HT1080 (cell line): ENCODE measurements around the gene SIRT3. TPM values are rescaled to one million over a fixed set of nuclear protein-coding genes. Genes with fewer than 3 reads are reported as not detected.
"Not testable (repeated sequence)": the region's sequence is repeated elsewhere in the genome, so short reads cannot be mapped to it uniquely, and the experiment has no call there.

Source experiments
- DNase-seq: peaks from one replicate; pipeline ENCODE4 v3.0.0-alpha.2; 2015; ENCODE audit warnings: low read depth
- total RNA-seq: library from RNA; depleted of rRNA; stranded (reverse); fragments of >200 nt; shearing (Covaris generic); gene quantifications from 2 replicates; pipeline ENCODE4 v1.2.3, GENCODE V29; 2014

SIRT3 gene
- total RNA-seq, 1 experiment from 2014 or later: 10.0 TPM

DNA sequence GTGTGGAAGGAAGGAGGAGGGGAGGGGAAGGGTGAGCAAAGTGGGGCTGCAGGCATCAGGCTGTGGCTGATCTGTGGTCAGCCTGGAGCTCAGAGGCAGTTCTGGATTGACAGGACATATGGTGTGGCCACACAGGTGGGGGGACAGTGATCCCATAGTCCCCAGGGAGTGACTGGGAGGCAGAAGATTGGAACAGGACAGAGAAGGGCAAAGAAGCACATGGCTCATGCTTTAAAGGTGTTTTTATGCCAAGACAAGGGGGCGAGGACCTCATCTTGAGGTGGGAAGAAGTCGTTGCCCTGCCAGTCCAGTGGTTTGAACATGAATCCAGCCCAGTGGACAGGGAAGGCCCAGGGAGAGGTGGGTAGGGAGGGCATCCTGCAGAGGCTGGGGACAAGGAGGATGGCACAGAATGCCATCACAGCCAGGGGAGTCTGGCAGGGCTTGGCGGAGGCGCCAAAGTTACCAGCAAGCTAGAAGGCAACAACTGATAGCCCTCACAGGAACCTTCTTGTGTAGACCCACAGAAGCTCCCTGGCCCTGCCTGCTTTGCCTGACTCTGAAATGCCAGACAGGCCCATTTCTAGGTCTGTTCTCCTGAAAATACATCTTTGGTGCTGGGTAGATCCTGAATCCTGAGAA, 32.1 kb downstream of the SIRT3 start:
- DNase-seq: no peak

DNA sequence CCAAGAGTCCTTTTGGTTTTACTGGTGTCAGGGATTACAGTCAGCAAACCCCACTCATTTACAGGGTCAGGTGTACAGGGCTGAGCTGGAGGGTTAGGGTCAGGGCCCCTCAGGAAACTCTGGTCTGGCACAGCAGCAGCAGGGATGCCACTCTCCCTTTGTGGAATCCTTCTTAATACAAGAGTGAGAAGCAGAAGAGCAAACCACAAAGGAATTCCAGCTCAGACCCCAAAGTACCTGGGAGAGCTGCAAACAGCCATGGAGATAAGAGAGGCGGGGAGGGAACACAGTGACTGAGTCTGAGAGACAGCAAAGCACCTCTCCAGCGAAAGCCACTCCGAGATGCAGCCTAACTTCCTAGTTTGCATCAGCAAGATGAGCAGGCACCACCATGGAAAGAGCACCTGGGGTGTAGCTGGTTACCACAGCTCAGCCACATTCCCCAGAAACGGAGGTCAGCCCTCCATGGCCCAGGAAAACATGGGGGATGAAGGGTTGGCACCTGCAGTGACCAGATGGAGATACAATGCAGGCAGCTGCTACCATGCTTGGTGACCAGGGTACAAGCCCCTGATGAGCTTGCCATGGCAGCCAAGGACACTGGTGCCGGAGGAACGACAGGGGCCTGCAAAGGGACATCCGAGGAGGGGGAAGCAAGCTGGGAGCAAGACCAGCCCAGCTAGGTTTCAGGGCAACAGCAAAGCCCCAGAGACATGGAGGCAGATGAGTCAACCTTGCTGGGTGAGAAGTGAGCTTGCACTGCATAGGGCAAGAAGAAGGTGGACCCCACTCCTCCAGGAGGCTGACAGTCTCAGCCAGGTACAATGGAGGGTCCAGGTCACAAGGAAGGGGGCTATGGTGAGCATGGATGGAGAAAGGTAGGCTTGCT, 32.8 kb downstream of the SIRT3 start:
- DNase-seq: no peak

- DNase-seq: no peak
Observed at GRCh38 chr11:202490-202889, 33.7 kb downstream of the SIRT3 start.

DNA sequence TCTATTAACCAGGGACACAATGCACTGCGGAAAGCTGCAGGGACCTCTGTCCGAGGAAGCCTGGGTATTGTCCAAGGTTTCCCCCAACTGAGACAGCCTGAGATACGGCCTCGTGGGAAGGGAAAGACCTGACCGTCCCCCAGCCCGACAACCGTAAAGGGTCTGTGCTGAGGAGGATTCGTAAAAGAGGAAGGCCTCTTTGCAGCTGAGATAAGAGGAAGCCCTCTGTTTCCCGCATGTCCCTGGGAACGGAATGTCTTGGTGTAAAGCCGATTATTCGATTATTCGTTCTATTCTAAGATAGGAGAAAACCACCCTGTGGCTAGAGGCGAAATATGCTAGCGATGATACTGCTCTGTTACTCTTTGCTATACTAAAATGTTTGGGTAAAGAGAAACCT, 34.2 kb downstream of the SIRT3 start:
- DNase-seq: no peak

DNA sequence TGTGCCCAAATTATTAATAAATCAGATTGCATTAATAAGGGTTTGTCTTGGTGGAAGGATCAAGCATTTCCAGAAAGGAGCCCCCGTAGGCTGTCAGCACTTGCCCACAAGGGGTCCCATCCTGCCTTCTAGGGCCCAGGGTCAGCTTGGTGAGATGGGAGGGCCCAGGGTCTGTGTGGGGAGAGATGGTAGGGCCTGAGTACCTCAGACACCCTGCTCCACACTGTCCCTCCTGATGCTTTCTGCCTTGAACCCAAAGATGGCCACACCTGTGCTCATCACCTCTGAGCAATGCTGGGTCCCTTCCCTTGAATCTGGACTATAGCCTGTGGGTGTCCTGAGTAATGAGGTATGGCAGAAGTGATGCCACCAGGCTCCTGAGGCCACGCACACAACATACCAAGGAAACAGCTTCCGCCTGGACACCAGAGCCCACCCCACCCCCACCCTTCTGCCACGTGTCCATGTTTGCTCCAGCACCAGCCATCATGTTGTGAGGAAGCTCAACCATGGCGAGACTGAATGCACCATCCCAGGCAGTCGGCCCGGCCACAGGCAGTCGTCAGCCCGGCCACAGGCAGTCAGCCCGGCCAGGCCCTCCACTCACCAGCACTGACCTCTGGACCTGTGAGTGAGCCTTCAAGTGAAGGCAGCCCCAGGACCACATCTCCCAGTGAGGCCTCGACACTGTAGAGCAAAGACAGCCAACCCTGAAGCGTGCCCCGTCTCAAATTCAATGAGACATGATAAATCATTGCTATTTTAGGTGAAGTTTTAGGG, 35.7 kb downstream of the SIRT3 start:
- DNase-seq: no peak

- no peak for DNase-seq
Observed at GRCh38 chr11:199782-200181, 36.4 kb downstream of the SIRT3 start.

- no peak for DNase-seq
Observed at GRCh38 chr11:199004-199581, 37.0 kb downstream of the SIRT3 start.

DNA sequence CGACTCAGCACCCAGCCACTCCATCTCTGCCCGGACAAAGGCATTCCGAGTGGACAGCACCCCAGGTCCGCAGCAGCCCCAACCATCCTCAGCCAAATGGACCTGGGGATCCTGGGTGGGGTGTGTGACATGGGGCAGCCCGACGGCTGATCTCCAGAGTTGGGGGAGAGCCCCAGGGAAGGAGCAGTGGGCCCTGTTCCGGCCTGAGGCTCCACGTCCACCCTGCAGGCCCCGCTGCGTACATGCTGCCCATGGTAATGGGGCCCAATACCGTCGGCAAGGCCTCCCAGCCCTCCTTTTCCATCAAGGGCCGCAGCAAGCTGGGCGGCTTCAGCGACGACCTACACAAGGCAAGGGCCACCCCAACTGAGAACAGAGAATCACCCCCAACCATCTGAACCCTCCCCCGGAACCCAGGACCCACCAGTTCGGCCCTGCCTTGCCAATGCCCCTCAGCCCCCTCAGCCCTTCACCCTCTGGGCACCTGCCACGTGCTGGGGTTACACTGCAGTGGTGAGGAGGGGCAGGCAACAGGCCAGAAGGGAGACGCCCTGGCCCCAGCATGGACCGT, 37.8 kb downstream of the SIRT3 start:
- no peak for DNase-seq

- DNase-seq: no peak
Observed at GRCh38 chr11:197741-198235, 38.4 kb downstream of the SIRT3 start.

- no peak for DNase-seq
Observed at GRCh38 chr11:196786-197731, 39.1 kb downstream of the SIRT3 start.

GRCh38 chr11:193481-193880, 42.7 kb downstream of the SIRT3 start:
- not testable (repeated sequence) for DNase-seq

- not testable (repeated sequence) for DNase-seq
Observed at GRCh38 chr11:192674-193128, 43.4 kb downstream of the SIRT3 start, which contains the start of gene SCGB1C1. Gene SCGB1C1, plus strand, starts transcription at chr11:193078. Its CDS starts 22 bp downstream, at chr11:193100.

- DNase-seq: not testable (repeated sequence)
Observed at GRCh38 chr11:191490-192478, 44.4 kb downstream of the SIRT3 start.

DNA sequence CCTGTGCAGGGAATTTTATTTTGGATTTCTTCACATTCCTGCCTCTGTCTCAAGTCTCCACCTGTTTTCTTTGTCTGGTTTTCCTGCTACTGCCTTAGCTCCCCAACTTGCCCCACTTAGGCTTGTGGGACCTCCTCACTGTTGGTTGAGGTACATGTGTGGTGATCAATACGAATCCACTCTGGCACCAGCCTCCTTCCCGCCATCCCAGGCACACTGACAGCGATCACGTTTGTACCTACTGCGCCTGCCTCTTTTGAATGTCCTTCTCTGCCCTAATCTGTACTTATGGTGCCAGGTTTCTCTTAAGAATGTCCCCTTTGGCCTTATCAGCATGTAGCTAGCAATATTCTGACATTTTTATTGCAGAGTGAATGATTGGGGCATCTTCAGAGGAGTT, 45.6 kb downstream of the SIRT3 start:
- DNase-seq: not testable (repeated sequence)

DNA sequence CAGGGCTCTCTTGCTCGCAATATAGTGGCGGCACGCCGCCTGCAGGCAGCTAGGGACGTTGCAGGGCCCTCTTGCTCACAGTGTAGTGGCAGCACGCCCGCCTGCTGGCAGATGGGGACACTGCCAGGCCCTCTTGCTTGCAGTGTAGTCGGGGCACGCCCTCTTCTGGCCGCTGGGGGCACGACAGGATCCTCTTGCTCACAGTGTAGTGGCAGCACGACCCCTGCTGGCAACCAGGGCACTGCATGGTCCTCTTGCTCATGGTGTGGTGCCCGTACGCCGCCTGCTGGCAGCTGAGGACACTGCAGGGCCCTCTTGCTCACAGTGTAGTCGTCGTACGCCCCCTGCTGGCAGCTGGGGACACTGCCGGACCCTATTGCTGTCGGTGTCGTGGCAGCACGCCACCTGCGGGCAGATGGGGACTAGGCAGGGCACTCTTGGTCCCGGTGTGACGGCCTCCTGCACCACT, 46.3 kb downstream of the SIRT3 start:
- not testable (repeated sequence) for DNase-seq

DNA sequence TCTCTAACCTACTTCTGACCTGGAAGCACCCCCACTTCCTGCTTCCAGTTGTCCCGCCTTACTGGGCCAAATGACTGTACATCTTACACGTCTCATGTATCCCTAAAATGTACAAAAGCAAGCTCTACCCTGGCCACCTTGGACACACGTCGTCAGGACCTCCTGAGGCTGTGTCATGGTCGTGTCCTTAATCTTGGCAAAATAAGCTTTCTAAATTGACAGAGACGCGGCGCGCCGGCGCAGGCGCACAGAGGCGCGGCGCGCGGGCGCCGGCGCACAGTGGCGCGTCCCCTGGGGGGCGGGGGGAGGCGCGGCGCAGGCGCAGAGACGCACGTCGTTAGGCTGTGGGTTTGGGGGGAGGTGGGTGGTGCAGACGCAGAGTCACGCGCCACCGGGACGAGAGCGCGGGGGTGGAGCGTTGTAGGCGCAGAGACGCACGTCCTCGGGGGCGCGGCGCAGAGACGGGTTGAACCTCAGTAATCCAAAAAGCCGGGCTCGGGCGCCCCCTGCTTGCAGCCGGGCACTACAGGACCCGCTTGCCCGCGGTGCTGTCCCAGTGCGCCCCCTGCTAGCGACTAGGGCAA, 46.9 kb downstream of the SIRT3 start:
- DNase-seq: not testable (repeated sequence)

- not testable (repeated sequence) for DNase-seq
Observed at GRCh38 chr11:180242-180641, 55.9 kb downstream of the SIRT3 start.
